Ovary (tissue), 9 donors: ENCODE results near the gene ISG15. TPM values are rescaled to one million over a fixed set of nuclear protein-coding genes. Genes with fewer than 3 reads are reported as not detected.

Experiments
- DNase-seq, 5 donors: peaks; one replicate each; pipeline ENCODE4 v3.0.0-alpha.2; 2019 to 2020
- H3K27ac ChIP-seq, 2 donors: fragments of 200-600 bp; one replicate each; pipeline versions ENCODE4 v1.5.1 to v1.8.0; 2019 to 2022
- H3K27me3 ChIP-seq: fragments of 200-600 bp; one replicate; pipeline ENCODE4 v1.8.0; 2022
- H3K36me3 ChIP-seq: fragments of 200-600 bp; sonication (generic); one replicate; pipeline ENCODE4 v1.5.1; 2019
- H3K4me1 ChIP-seq: one replicate; pipeline ENCODE4 v1.8.1; 2013; ENCODE audit warnings: mild to moderate bottlenecking, moderate library complexity; ENCODE audit not compliant: insufficient read depth
- H3K4me3 ChIP-seq: fragments of 200-600 bp; sonication (generic); one replicate; pipeline ENCODE4 v1.5.1; 2017
- H3K9me3 ChIP-seq, 2 donors: fragments of 200-600 bp in 1 of 2; sonication (generic) in 1 of 2; one replicate each; pipeline versions ENCODE4 v1.5.1 to v1.8.1; 2013 to 2019; ENCODE audit warnings: mild to moderate bottlenecking in 1 of 2, moderate library complexity in 1 of 2
- CTCF ChIP-seq, 3 donors: fragments of 450-650 bp in 2 of 3; fragments of 200-600 bp in 1 of 3; IDR thresholded peaks; one replicate each; pipeline versions ENCODE4 v1.5.1 to v1.8.0; 2016 to 2022; ENCODE audit warnings: antibody characterized with exemption in 3 of 3, mild to moderate bottlenecking in 1 of 3
- EP300 ChIP-seq: sonication (generic); formaldehyde crosslinking; IDR thresholded peaks from one replicate; pipeline ENCODE4 v1.6.1; 2017; ENCODE audit warnings: antibody characterized with exemption
- POLR2A ChIP-seq: fragments of 450-650 bp; IDR thresholded peaks from one replicate; pipeline ENCODE4 v1.6.1; 2017; ENCODE audit warnings: antibody characterized with exemption, mild to moderate bottlenecking, moderate library complexity
- WGBS, 3 donors: extraction: QIAGEN DNeasy Blood & Tissue Kit in 1 of 3; methylation state at CpG; one replicate each; pipeline versions ENCODE4 v1.1.5 to v1.1.7; 2013 to 2017; 5-methylcytosine and 5-hydroxymethylcytosine counted together
- intact Hi-C, 4 donors: fragments of 100-400 bp; cut with DNase I; formaldehyde crosslinking; loops; one replicate each; pipeline versions ENCODE4 v1.11.0 to v1.15.1; 2022 to 2023
- polyA plus RNA-seq, 2 donors: library from polyadenylated mRNA; stranded (reverse); fragments of 200-250 nt in 1 of 2; fragments of 350-450 nt in 1 of 2; fragmentation: Illumina TruSeq in 1 of 2; extraction: RNeasy Lipid Tissue Mini Kit (QIAGEN cat#74804) in 1 of 2; gene quantifications; one replicate each; pipeline ENCODE4 v1.2.3, GENCODE V29; 2013 to 2014
- small RNA-seq: library from RNA; depleted of rRNA; stranded (forward); fragments of <200 nt; gene quantifications from one replicate; pipeline ENCODE3, GENCODE V24; 2016
- total RNA-seq, 7 donors: library from RNA; depleted of rRNA in 2 of 7; stranded (reverse); fragments of >200 nt in 2 of 7; fragmentation: NEBNext Ultra II Directional in 3 of 7; extraction: Animal tissue kit (Norgen Biotek cat#: 25700) in 3 of 7; gene quantifications; one replicate each; pipeline versions ENCODE4 v1.1.0 to v1.2.4, GENCODE V29; 2016 to 2023
- donor health status: DM: no; HTN: no; CAD: no; lungs with moderate emphysema.
- donor health status: DM: no; HTN: no; CAD: no.
- donor health status: Bipolar disorder and iron deficiency.
- donor health status: DM: yes; HTN: yes; CAD: no.
- donor health status: DM: no; HTN: no; CAD: no.
- donor health status: DM: yes; HTN: yes; CAD: no.

The ISG15 gene
- total and polyA plus RNA-seq, 9 donors, result 7.8 to 83.5 (median 14.9) TPM; not detected in 1

- intact Hi-C loops, result loop anchor here in 1 of 4 donors (2.0 kb wide), 1 partner anchor 78 kb away; no protein-coding TSS in a partner anchor
- 11 to 18% (median 16%) methylated on average over 29 of the region's 29 CpGs for WGBS, 3 donors
- peaks cover 3% of the 10 kb centered on the region for H3K4me1 ChIP-seq
- no peak overlapping the region for H3K4me3 ChIP-seq
- H3K9me3 ChIP-seq, result no peaks in the 10 kb centered on the region
- DNase-seq, result no peak
- no peak overlapping the region for H3K27ac ChIP-seq
- peaks cover 9% of the 10 kb centered on the region for H3K27me3 ChIP-seq
- TF ChIP-seq EP300 (no peak), POLR2A (no peak), CTCF (IDR thresholded peaks at IDR 0.05) (no peak)
- no peaks in the 10 kb centered on the region for H3K36me3 ChIP-seq
Observed at GRCh38 chr1:1062348-1063163, 49.3 kb downstream of the ISG15 start.

- no peak overlapping the region for H3K27ac ChIP-seq
- peak in 1 of 3 donors; percentile 22 for TF ChIP-seq CTCF (IDR thresholded peaks at IDR 0.05)
- TF ChIP-seq POLR2A, result no peak
- TF ChIP-seq EP300, result no peak
- no peaks in the 10 kb centered on the region for H3K36me3 ChIP-seq
- peaks cover 4% of the 10 kb centered on the region for H3K4me1 ChIP-seq
- peaks cover 9% of the 10 kb centered on the region for H3K27me3 ChIP-seq
- intact Hi-C loops, result loop anchor here in 1 of 4 donors (2.0 kb wide), 1 partner anchor 79 kb away; no protein-coding TSS in a partner anchor
- H3K4me3 ChIP-seq, result no peak overlapping the region
- WGBS, 3 donors, result 60 to 69% (median 65%) methylated on average over 22 to 24 of the region's 24 CpGs
- DNase-seq, result no peak
- no peaks in the 10 kb centered on the region for H3K9me3 ChIP-seq
Observed at GRCh38 chr1:1063261-1063944, 50.1 kb downstream of the ISG15 start.

Small RNA genes lying within 50 kb of the gene (small RNA-seq; reads per million reads assigned to genes)
- gene AL645608.3, result not detected

Other genes starting within 250 kb of the ISG15 start
- gene SAMD11, start 89.6 kb upstream of the ISG15 start, total RNA-seq, result 10 to 100 TPM in 1 of 7 donors, 1 to 10 TPM in 5, under 1 TPM in 1; 0.85 to 10.6 (median 2.3) TPM
- gene SAMD11, start 89.6 kb upstream of the ISG15 start, polyA plus RNA-seq, result 1 to 10 TPM; 1.1 to 2.6 TPM
- gene NOC2L, start 54.2 kb upstream of the ISG15 start, total RNA-seq, result 10 to 100 TPM; 17.8 to 55.2 (median 46.3) TPM
- 10 to 100 TPM; 23.8 to 33.9 TPM for gene NOC2L, start 54.2 kb upstream of the ISG15 start, polyA plus RNA-seq
- gene KLHL17, start 52.9 kb upstream of the ISG15 start, total RNA-seq, result 1 to 10 TPM; 1.5 to 6.7 (median 2.1) TPM
- 1 to 10 TPM in 1 of 2 donors, under 1 TPM in 1; 0.13 to 2.2 TPM for gene KLHL17, start 52.9 kb upstream of the ISG15 start, polyA plus RNA-seq
- gene PLEKHN1, start 47.0 kb upstream of the ISG15 start, total RNA-seq, result under 1 TPM in 5 of 7 donors, not detected in 2; 0.12 to 0.34 (median 0.20) TPM
- gene PLEKHN1, start 47.0 kb upstream of the ISG15 start, polyA plus RNA-seq, result under 1 TPM in 1 of 2 donors, not detected in 1; 0.10 TPM
- under 1 TPM in 4 of 7 donors, not detected in 3; 0.07 to 0.32 (median 0.22) TPM for gene PERM1, start 31.4 kb upstream of the ISG15 start, total RNA-seq
- gene PERM1, start 31.4 kb upstream of the ISG15 start, polyA plus RNA-seq, result under 1 TPM in 1 of 2 donors, not detected in 1; 0.34 TPM
- gene HES4, start 13.4 kb upstream of the ISG15 start, total RNA-seq, result 10 to 100 TPM in 3 of 7 donors, 1 to 10 TPM in 4; 4.5 to 76.2 (median 6.1) TPM
- gene HES4, start 13.4 kb upstream of the ISG15 start, polyA plus RNA-seq, result 1 to 10 TPM in 1 of 2 donors, not detected in 1; 8.4 TPM
- 100 to 1,000 TPM in 1 of 7 donors, 10 to 100 TPM in 6; 10.0 to 138 (median 14.4) TPM for gene AGRN, start 6.6 kb downstream of the ISG15 start, total RNA-seq
- 10 to 100 TPM in 1 of 2 donors, 1 to 10 TPM in 1; 2.7 to 13.6 TPM for gene AGRN, start 6.6 kb downstream of the ISG15 start, polyA plus RNA-seq
- gene RNF223, start 60.8 kb downstream of the ISG15 start, total RNA-seq, result under 1 TPM in 2 of 7 donors, not detected in 5; 0.36 to 0.92 TPM
- not detected for gene RNF223, start 60.8 kb downstream of the ISG15 start, polyA plus RNA-seq
- gene C1orf159, start 102.6 kb downstream of the ISG15 start, total RNA-seq, result 10 to 100 TPM in 4 of 7 donors, 1 to 10 TPM in 3; 5.3 to 22.1 (median 10.7) TPM
- 1 to 10 TPM in 1 of 2 donors, under 1 TPM in 1; 0.28 to 8.5 TPM for gene C1orf159, start 102.6 kb downstream of the ISG15 start, polyA plus RNA-seq
- 1 to 10 TPM in 3 of 7 donors, under 1 TPM in 2, not detected in 2; 0.60 to 7.0 (median 1.1) TPM for gene TTLL10, start 160.4 kb downstream of the ISG15 start, total RNA-seq
- not detected for gene TTLL10, start 160.4 kb downstream of the ISG15 start, polyA plus RNA-seq
- 1 to 10 TPM in 1 of 7 donors, under 1 TPM in 2, not detected in 4; 0.23 to 1.4 (median 0.41) TPM for gene TNFRSF18, start 193.1 kb downstream of the ISG15 start, total RNA-seq
- gene TNFRSF18, start 193.1 kb downstream of the ISG15 start, polyA plus RNA-seq, result under 1 TPM in 1 of 2 donors, not detected in 1; 0.10 TPM
- 1 to 10 TPM in 3 of 7 donors, under 1 TPM in 4; 0.37 to 1.8 (median 0.71) TPM for gene TNFRSF4, start 200.7 kb downstream of the ISG15 start, total RNA-seq
- 1 to 10 TPM in 1 of 2 donors, not detected in 1; 2.5 TPM for gene TNFRSF4, start 200.7 kb downstream of the ISG15 start, polyA plus RNA-seq
- gene SDF4, start 218.5 kb downstream of the ISG15 start, total RNA-seq, result 100 to 1,000 TPM in 4 of 7 donors, 10 to 100 TPM in 3; 57.1 to 145 (median 116) TPM
- 100 to 1,000 TPM in 1 of 2 donors, 10 to 100 TPM in 1; 32.5 to 128 TPM for gene SDF4, start 218.5 kb downstream of the ISG15 start, polyA plus RNA-seq
- 10 to 100 TPM; 13.0 to 21.9 (median 18.0) TPM for gene B3GALT6, start 218.7 kb downstream of the ISG15 start, total RNA-seq
- 1 to 10 TPM; 7.0 to 9.4 TPM for gene B3GALT6, start 218.7 kb downstream of the ISG15 start, polyA plus RNA-seq
- 1 to 10 TPM in 5 of 7 donors, under 1 TPM in 2; 0.92 to 4.8 (median 1.5) TPM for gene C1QTNF12, start 233.2 kb downstream of the ISG15 start, total RNA-seq
- 1 to 10 TPM in 1 of 2 donors, not detected in 1; 1.2 TPM for gene C1QTNF12, start 233.2 kb downstream of the ISG15 start, polyA plus RNA-seq